Renal cortex interstitium (tissue), 11 donors: Measurements from ENCODE around the gene FRMPD4. TPM values are rescaled to one million over a fixed set of nuclear protein-coding genes. Genes with fewer than 3 reads are reported as not detected.
"Not testable (repeated sequence)": the region's sequence is repeated elsewhere in the genome, so short reads cannot be mapped to it uniquely, and the experiment has no call there.

Experiments
- DNase-seq, 11 donors: peaks; one replicate each; pipeline ENCODE4 v3.0.0-alpha.2; 2013; ENCODE audit warnings: low read depth in 9 of 11, low spot score in 4 of 11; ENCODE audit errors: extremely low read depth in 1 of 11
- polyA plus RNA-seq, 3 donors: library from polyadenylated mRNA; unstranded; fragments of 120-200 nt; gene quantifications; one replicate each; pipeline ENCODE4 v1.2.1, GENCODE V29; 2013; ENCODE audit not compliant: insufficient read length in 3 of 3

The FRMPD4 gene
- polyA plus RNA-seq, 3 donors: 0.09 to 0.16 (median 0.12) TPM

GRCh38 chrX:12467321-12467720, 329.0 kb downstream of the FRMPD4 start:
- DNase-seq: no peak

GRCh38 chrX:12469296-12469695, 331.0 kb downstream of the FRMPD4 start:
- no peak for DNase-seq

- DNase-seq: no peak
These were observed 332.8 kb downstream of the FRMPD4 start for GRCh38 chrX:12471061-12471460.

GRCh38 chrX:12480956-12481355, 342.7 kb downstream of the FRMPD4 start:
- DNase-seq: no peak

- DNase-seq: no peak
These were observed 349.9 kb downstream of the FRMPD4 start for GRCh38 chrX:12488220-12488619.

GRCh38 chrX:12488771-12489170, 350.5 kb downstream of the FRMPD4 start:
- DNase-seq: no peak

- no peak for DNase-seq
These were observed 351.1 kb downstream of the FRMPD4 start for GRCh38 chrX:12489341-12489740.

GRCh38 chrX:12494400-12495138, 356.3 kb downstream of the FRMPD4 start:
- DNase-seq: no peak

- no peak for DNase-seq
These were observed 358.1 kb downstream of the FRMPD4 start for GRCh38 chrX:12496343-12496742.

- no peak for DNase-seq
These were observed 359.7 kb downstream of the FRMPD4 start for GRCh38 chrX:12497832-12498591.

- no peak for DNase-seq
These were observed 366.9 kb downstream of the FRMPD4 start for GRCh38 chrX:12505127-12505526.

GRCh38 chrX:12515384-12515783, 377.1 kb downstream of the FRMPD4 start:
- DNase-seq: not testable (repeated sequence)

- no peak for DNase-seq
These were observed 388.0 kb downstream of the FRMPD4 start for GRCh38 chrX:12526306-12526705.

- DNase-seq: not testable (repeated sequence)
These were observed 399.8 kb downstream of the FRMPD4 start for GRCh38 chrX:12538096-12538495.

- DNase-seq: not testable (repeated sequence)
These were observed 404.0 kb downstream of the FRMPD4 start for GRCh38 chrX:12542251-12542650.

- no peak for DNase-seq
These were observed 410.1 kb downstream of the FRMPD4 start for GRCh38 chrX:12548341-12548740.

GRCh38 chrX:12548746-12549145, 410.5 kb downstream of the FRMPD4 start:
- peak in 8 of 11 donors; percentile 4 to 33 (median 16) for DNase-seq

- no peak for DNase-seq
These were observed 415.9 kb downstream of the FRMPD4 start for GRCh38 chrX:12554206-12554605.

GRCh38 chrX:12563121-12563520, 424.8 kb downstream of the FRMPD4 start:
- no peak for DNase-seq

- DNase-seq: no peak
These were observed 425.9 kb downstream of the FRMPD4 start for GRCh38 chrX:12564221-12564620.
